OCI-LY1 (cell line): Measurements from ENCODE around the gene FERMT1.

Experiments
- H2AFZ ChIP-seq: fragments of 200-600 bp; sonication (generic), shearing (Covaris generic); 2 replicates; pipeline ENCODE4 v1.6.0; 2014; ENCODE audit warnings: antibody characterized with exemption, mild to moderate bottlenecking, low read length
- H3F3A ChIP-seq: fragments of 200-600 bp; sonication (generic), shearing (Covaris generic); 2 replicates; pipeline ENCODE4 v1.6.0; 2014; ENCODE audit warnings: mild to moderate bottlenecking, antibody characterized with exemption, low read length, moderate library complexity; ENCODE audit not compliant: insufficient read depth
- H3K27ac ChIP-seq: fragments of 200-600 bp; sonication (generic); 2 replicates; pipeline ENCODE4 v1.5.1; 2014; ENCODE audit warnings: low read length, mixed run types, mild to moderate bottlenecking, low read depth; ENCODE audit not compliant: poor library complexity, severe bottlenecking
- H3K27me3 ChIP-seq: fragments of 200-600 bp; sonication (generic); 2 replicates; pipeline ENCODE4 v1.6.0; 2014; ENCODE audit warnings: antibody characterized with exemption, mild to moderate bottlenecking, low read length, moderate library complexity; ENCODE audit not compliant: insufficient read depth
- H3K36me3 ChIP-seq: fragments of 200-600 bp; sonication (generic); 2 replicates; pipeline ENCODE4 v1.6.1; 2014; ENCODE audit warnings: mild to moderate bottlenecking, antibody characterized with exemption, low read length, moderate library complexity, mixed read lengths; ENCODE audit not compliant: insufficient read depth
- H3K4me1 ChIP-seq: fragments of 200-600 bp; sonication (generic); 2 replicates; pipeline ENCODE4 v1.5.1; 2014; ENCODE audit warnings: mild to moderate bottlenecking, low read length, moderate library complexity; ENCODE audit not compliant: insufficient read depth, severe bottlenecking
- H3K4me2 ChIP-seq: fragments of 200-600 bp; sonication (generic), shearing (Covaris generic); 2 replicates; pipeline ENCODE4 v1.6.1; 2014; ENCODE audit warnings: low read length
- H3K4me3 ChIP-seq: fragments of 200-600 bp; sonication (generic); 2 replicates; pipeline ENCODE4 v1.5.1; 2014; ENCODE audit warnings: low read length, low read depth, mild to moderate bottlenecking, mixed read lengths; ENCODE audit not compliant: poor library complexity, severe bottlenecking
- H3K79me2 ChIP-seq: fragments of 200-600 bp; shearing (Covaris generic); 2 replicates; pipeline ENCODE4 v1.6.1; 2016; ENCODE audit warnings: mixed run types, low read length, mixed read lengths; ENCODE audit not compliant: insufficient read depth
- H3K9ac ChIP-seq: fragments of 200-600 bp; sonication (generic), shearing (Covaris generic); 2 replicates; pipeline ENCODE4 v1.6.1; 2014; ENCODE audit warnings: mild to moderate bottlenecking, low read length, mixed read lengths
- H3K9me2 ChIP-seq: fragments of 200-600 bp; sonication (generic), shearing (Covaris generic); 2 replicates; pipeline ENCODE4 v1.6.1; 2014; ENCODE audit warnings: low read depth, mild to moderate bottlenecking, low read length, mixed read lengths
- H3K9me3 ChIP-seq: fragments of 200-600 bp; shearing (Covaris generic); 2 replicates; pipeline ENCODE4 v1.6.1; 2014; ENCODE audit warnings: low read length, mixed read lengths
- H4K20me1 ChIP-seq: fragments of 200-600 bp; sonication (generic), shearing (Covaris generic); 2 replicates; pipeline ENCODE4 v1.6.0; 2016; ENCODE audit warnings: mild to moderate bottlenecking, low read length; ENCODE audit not compliant: insufficient read depth
- EZH2 ChIP-seq: fragments of 200-600 bp; sonication (generic), shearing (Covaris generic); IDR thresholded peaks from 2 replicates; pipeline ENCODE4 v1.8.0; 2017; ENCODE audit warnings: borderline replicate concordance, mixed run types, mild to moderate bottlenecking, antibody characterized with exemption, low read length, moderate library complexity, mixed read lengths
- TF ChIP-seq, protein P1 (sequence below): fragments of 200-600 bp; sonication (generic), shearing (Covaris generic); IDR thresholded peaks from 2 replicates; pipeline ENCODE4 v1.5.1; 2017; ENCODE audit warnings: mild to moderate bottlenecking, antibody characterized with exemption, low read length, moderate library complexity, mixed read lengths

FERMT1 gene

DNA sequence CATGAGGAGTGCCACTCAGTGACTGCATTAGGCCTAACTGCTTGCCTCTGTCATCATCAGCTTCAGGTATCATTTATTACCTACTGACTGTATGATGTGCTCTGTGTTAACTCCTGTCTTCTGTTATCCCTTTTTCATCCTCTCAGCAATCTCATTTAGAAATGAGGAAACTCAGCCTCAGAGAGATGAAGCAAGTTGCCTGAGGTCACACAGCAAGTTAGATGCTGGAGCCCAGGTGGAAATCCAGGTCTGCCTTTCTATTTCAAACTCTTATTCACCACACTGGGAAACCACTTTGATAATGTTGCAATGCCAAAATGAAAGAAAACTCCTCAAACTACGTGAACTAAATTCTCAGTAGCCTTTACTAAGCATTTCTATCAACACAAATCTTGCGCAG, 1.3 kb downstream of the FERMT1 start:
- H3K4me2 ChIP-seq = no peak overlapping the region

DNA sequence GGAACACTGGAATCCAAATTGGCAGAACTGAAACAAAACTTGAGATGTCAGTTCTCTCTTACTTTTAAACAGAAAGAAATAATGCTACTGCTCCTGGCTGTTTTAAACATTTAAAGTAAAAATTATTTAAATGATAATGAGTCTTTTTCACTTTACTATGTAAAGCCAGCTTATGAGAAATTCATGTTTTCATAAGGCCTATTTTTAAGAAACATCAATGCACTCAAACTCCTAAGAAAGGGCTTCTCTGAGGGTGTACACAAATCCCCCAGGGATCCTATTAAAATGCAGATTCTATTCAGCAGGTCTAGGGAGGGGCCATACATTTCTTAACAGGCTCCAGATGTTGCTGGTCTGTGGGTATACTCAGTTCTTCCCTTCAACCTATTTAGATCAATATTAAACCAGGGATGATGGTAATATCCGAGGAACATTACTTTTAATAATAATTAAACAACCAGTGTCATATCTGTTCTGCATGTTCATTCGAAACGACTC, 2.3 kb downstream of the FERMT1 start:
- no peaks in the 10 kb centered on the region for H4K20me1 ChIP-seq
- no peaks in the 10 kb centered on the region for H3K9me2 ChIP-seq
- TF ChIP-seq EZH2 = no peak
- TF ChIP-seq, protein P1, sequence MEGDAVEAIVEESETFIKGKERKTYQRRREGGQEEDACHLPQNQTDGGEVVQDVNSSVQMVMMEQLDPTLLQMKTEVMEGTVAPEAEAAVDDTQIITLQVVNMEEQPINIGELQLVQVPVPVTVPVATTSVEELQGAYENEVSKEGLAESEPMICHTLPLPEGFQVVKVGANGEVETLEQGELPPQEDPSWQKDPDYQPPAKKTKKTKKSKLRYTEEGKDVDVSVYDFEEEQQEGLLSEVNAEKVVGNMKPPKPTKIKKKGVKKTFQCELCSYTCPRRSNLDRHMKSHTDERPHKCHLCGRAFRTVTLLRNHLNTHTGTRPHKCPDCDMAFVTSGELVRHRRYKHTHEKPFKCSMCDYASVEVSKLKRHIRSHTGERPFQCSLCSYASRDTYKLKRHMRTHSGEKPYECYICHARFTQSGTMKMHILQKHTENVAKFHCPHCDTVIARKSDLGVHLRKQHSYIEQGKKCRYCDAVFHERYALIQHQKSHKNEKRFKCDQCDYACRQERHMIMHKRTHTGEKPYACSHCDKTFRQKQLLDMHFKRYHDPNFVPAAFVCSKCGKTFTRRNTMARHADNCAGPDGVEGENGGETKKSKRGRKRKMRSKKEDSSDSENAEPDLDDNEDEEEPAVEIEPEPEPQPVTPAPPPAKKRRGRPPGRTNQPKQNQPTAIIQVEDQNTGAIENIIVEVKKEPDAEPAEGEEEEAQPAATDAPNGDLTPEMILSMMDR = no peak
- H3K36me3 ChIP-seq = no peaks in the 10 kb centered on the region
- no peak overlapping the region for H3K4me3 ChIP-seq
- H3K4me2 ChIP-seq = no peak overlapping the region
- no peaks in the 10 kb centered on the region for H3K27me3 ChIP-seq
- no peak overlapping the region for H3K27ac ChIP-seq
- no peak overlapping the region for H3K9ac ChIP-seq
- no peak overlapping the region for H2AFZ ChIP-seq
- no peaks in the 10 kb centered on the region for H3K4me1 ChIP-seq
- H3K9me3 ChIP-seq = no peaks in the 10 kb centered on the region
- no peaks in the 10 kb centered on the region for H3K79me2 ChIP-seq
- no peaks in the 10 kb centered on the region for H3F3A ChIP-seq

More for the DNA sequence above, 1.3 kb downstream of the FERMT1 start:
- no peaks in the 10 kb centered on the region for H3K79me2 ChIP-seq
- H2AFZ ChIP-seq = no peak overlapping the region
- no peaks in the 10 kb centered on the region for H3K36me3 ChIP-seq
- H3F3A ChIP-seq = no peaks in the 10 kb centered on the region
- H3K27me3 ChIP-seq = no peaks in the 10 kb centered on the region
- no peaks in the 10 kb centered on the region for H3K9me2 ChIP-seq
- H3K9ac ChIP-seq = no peak overlapping the region
- H3K27ac ChIP-seq = no peak overlapping the region
- H3K4me3 ChIP-seq = no peak overlapping the region
- no peaks in the 10 kb centered on the region for H3K4me1 ChIP-seq
- H4K20me1 ChIP-seq = no peaks in the 10 kb centered on the region
- H3K9me3 ChIP-seq = no peaks in the 10 kb centered on the region
- TF ChIP-seq EZH2 = no peak
- TF ChIP-seq, protein P1 = no peak

DNA sequence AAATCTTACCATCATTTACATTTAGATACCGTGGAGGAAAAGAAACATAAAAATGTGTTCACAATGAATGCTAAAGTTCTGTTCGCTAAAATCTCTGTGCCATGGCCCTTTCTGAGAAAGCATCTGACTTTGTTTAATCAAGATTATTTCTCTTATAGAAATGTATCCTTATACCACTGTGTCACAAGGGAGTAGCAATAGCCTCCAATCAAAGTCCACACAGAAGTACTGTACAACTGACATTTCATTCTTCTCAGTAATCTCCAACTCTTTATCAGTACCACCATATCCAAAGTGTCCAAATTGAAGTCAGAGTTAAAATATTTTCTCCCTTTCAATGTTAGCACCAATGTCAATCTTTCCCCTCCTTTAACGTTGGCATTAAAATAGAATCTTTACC, 6.1 kb downstream of the FERMT1 start:
- Histone ChIP-seq H2AFZ (no peak overlapping the region), H3K9me2 (no peaks in the 10 kb centered on the region), H3K36me3 (no peaks in the 10 kb centered on the region), H3K9ac (no peak overlapping the region), H3K27me3 (no peaks in the 10 kb centered on the region), H3K4me1 (no peaks in the 10 kb centered on the region), H3K4me2 (no peak overlapping the region), H3K9me3 (peaks cover 13% of the 10 kb centered on the region; the same call in 1 of the 2 replicates), H4K20me1 (no peaks in the 10 kb centered on the region), H3K79me2 (no peaks in the 10 kb centered on the region), H3F3A (no peaks in the 10 kb centered on the region), H3K27ac (no peak overlapping the region), H3K4me3 (no peak overlapping the region)
- no peak for TF ChIP-seq EZH2
- TF ChIP-seq, protein P1 = no peak
